Sigmoid colon (tissue), 4 donors: ENCODE results near the gene WFDC10A.

Experiments
- EP300 ChIP-seq, 4 donors: sonication (generic); formaldehyde crosslinking; IDR thresholded peaks; one replicate each; pipeline ENCODE4 v1.6.1; 2017; ENCODE audit warnings: antibody characterized with exemption in 4 of 4
- POLR2A ChIP-seq, 2 donors: fragments of 450-650 bp; IDR thresholded peaks; one replicate each; pipeline ENCODE4 v1.6.1; 2016; ENCODE audit warnings: antibody characterized with exemption in 2 of 2, mild to moderate bottlenecking in 2 of 2, moderate library complexity in 2 of 2
- POLR2AphosphoS5 ChIP-seq, 4 donors: sonication (generic); formaldehyde crosslinking; IDR thresholded peaks; one replicate each; pipeline ENCODE4 v1.6.1; 2017; ENCODE audit warnings: antibody characterized with exemption in 4 of 4
- TF ChIP-seq, protein P1 (sequence below), 4 experiments: fragments of 450-650 bp in 3 of 4; fragments of 200-600 bp in 1 of 4; IDR thresholded peaks; one replicate each; pipeline ENCODE4 v1.5.1; 2016 to 2019; ENCODE audit warnings: antibody characterized with exemption in 4 of 4, mild to moderate bottlenecking in 3 of 4, moderate library complexity in 2 of 4

DNA sequence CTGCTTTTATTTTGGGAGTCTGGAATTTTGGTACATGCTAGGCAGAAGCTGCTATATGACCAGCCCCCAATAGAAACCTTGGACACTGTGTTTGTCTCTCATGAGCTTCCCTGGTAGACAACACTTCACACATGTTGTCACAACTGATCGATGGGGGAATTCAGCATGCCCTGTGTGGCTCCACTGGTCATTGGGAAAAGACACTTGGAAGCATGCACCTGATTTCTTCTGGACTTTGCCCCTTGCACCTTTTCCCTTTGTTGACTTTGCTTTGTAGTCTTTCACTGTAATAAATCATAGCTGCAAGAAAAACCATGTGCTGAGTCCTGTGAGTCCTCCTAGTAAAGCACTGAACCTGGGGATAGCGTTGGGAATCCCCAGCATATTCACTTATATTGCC, 7.9 kb upstream of the WFDC10A start:
- TF ChIP-seq, protein P1, sequence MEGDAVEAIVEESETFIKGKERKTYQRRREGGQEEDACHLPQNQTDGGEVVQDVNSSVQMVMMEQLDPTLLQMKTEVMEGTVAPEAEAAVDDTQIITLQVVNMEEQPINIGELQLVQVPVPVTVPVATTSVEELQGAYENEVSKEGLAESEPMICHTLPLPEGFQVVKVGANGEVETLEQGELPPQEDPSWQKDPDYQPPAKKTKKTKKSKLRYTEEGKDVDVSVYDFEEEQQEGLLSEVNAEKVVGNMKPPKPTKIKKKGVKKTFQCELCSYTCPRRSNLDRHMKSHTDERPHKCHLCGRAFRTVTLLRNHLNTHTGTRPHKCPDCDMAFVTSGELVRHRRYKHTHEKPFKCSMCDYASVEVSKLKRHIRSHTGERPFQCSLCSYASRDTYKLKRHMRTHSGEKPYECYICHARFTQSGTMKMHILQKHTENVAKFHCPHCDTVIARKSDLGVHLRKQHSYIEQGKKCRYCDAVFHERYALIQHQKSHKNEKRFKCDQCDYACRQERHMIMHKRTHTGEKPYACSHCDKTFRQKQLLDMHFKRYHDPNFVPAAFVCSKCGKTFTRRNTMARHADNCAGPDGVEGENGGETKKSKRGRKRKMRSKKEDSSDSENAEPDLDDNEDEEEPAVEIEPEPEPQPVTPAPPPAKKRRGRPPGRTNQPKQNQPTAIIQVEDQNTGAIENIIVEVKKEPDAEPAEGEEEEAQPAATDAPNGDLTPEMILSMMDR (IDR thresholded peaks at IDR 0.05) = no peak
- TF ChIP-seq EP300 (IDR thresholded peaks at IDR 0.05) (no peak), POLR2AphosphoS5 (IDR thresholded peaks at IDR 0.05) (no peak), POLR2A (IDR thresholded peaks at IDR 0.05) (no peak)
